Dermis blood vessel endothelial cell (primary cell): ENCODE results near the gene ALOX12B. TPM values are rescaled to one million over a fixed set of nuclear protein-coding genes. Genes with fewer than 3 reads are reported as not detected.
A peak's percentile ranks its signal among the peaks of the same experiment; 100 is the strongest.
"Not testable (repeated sequence)": the region's sequence is repeated elsewhere in the genome, so short reads cannot be mapped to it uniquely, and the experiment has no call there.

ENCODE experiments used
- DNase-seq: peaks from one replicate; pipeline ENCODE4 v3.0.0; 2010
- total RNA-seq: library from RNA; depleted of rRNA; stranded (reverse); fragments of >200 nt; gene quantifications from 2 replicates; pipeline ENCODE4 v1.2.3, GENCODE V29; 2014

The ALOX12B gene
- total RNA-seq, 1 donor from 2014 or later: not detected

- no peak for DNase-seq
Observed at GRCh38 chr17:8081876-8082275, 5.6 kb downstream of the ALOX12B start.

- DNase-seq: no peak
Observed at GRCh38 chr17:8080799-8081219, 6.7 kb downstream of the ALOX12B start.

GRCh38 chr17:8080208-8080798 is 7.2 kb downstream of the ALOX12B start:
- no peak for DNase-seq

GRCh38 chr17:8079291-8080207 is 8.0 kb downstream of the ALOX12B start:
- peak; percentile 68 for DNase-seq

- not testable (repeated sequence) for DNase-seq
Observed at GRCh38 chr17:8077939-8078338, 9.6 kb downstream of the ALOX12B start.

GRCh38 chr17:8076502-8077266 is 10.8 kb downstream of the ALOX12B start:
- no peak for DNase-seq

- no peak for DNase-seq
Observed at GRCh38 chr17:8075574-8076342, 11.8 kb downstream of the ALOX12B start.

GRCh38 chr17:8075081-8075480 is 12.4 kb downstream of the ALOX12B start:
- no peak for DNase-seq

- DNase-seq: no peak
Observed at GRCh38 chr17:8074554-8074953, 13.0 kb downstream of the ALOX12B start.

GRCh38 chr17:8073627-8074484 is 13.7 kb downstream of the ALOX12B start:
- peak; percentile 78 for DNase-seq

GRCh38 chr17:8072729-8073461 is 14.6 kb downstream of the ALOX12B start:
- no peak for DNase-seq

GRCh38 chr17:8072341-8072728 is 15.2 kb downstream of the ALOX12B start:
- no peak for DNase-seq

- no peak for DNase-seq
Observed at GRCh38 chr17:8071496-8071895, 16.0 kb downstream of the ALOX12B start.

GRCh38 chr17:8069587-8069860 is 18.0 kb downstream of the ALOX12B start:
- no peak for DNase-seq

GRCh38 chr17:8068736-8069586 is 18.6 kb downstream of the ALOX12B start:
- no peak for DNase-seq

- no peak for DNase-seq
Observed at GRCh38 chr17:8067806-8068205, 19.7 kb downstream of the ALOX12B start.

- no peak for DNase-seq
Observed at GRCh38 chr17:8066841-8067775, 20.4 kb downstream of the ALOX12B start.

GRCh38 chr17:8064561-8065019 is 22.9 kb downstream of the ALOX12B start:
- DNase-seq: no peak
